Activated CD4-positive, alpha-beta memory T cell treated with anti-CD3 and anti-CD28 coated beads for 36 hours (primary cell): ENCODE data around the gene UGT2B10. TPM values are rescaled to one million over a fixed set of nuclear protein-coding genes. Genes with fewer than 3 reads are reported as not detected.

Source experiments
- CTCF ChIA-PET: fragments of 350-600 bp; sonication (Branson Sonifier 250); formaldehyde crosslinking; loops from one replicate; lab custom pipeline; 2021; ENCODE audit warnings: antibody characterized with exemption, inconsistent platforms; lab: Charles Lee
- POLR2A ChIA-PET: fragments of 350-600 bp; sonication (Branson Sonifier 250); formaldehyde crosslinking; loops from one replicate; lab custom pipeline; 2021; ENCODE audit warnings: antibody characterized with exemption; lab: Charles Lee
- DNase-seq: peaks from one replicate; pipeline ENCODE4 v3.0.0-alpha.2; 2020
- H3K27ac Mint-ChIP-seq: one replicate; pipeline ENCODE4 v1.8.0; 2021; ENCODE audit warnings: mixed read lengths
- H3K27me3 Mint-ChIP-seq: one replicate; pipeline ENCODE4 v1.8.0; 2021; ENCODE audit warnings: mixed read lengths
- H3K36me3 Mint-ChIP-seq: one replicate; pipeline ENCODE4 v1.8.0; 2021; ENCODE audit warnings: mixed read lengths
- H3K4me1 Mint-ChIP-seq: one replicate; pipeline ENCODE4 v1.8.0; 2021; ENCODE audit warnings: low read depth, mixed read lengths
- H3K4me3 Mint-ChIP-seq: one replicate; pipeline ENCODE4 v1.8.0; 2021; ENCODE audit warnings: mild to moderate bottlenecking, mixed read lengths
- H3K9me3 Mint-ChIP-seq: one replicate; pipeline ENCODE4 v1.8.0; 2021; ENCODE audit warnings: mixed read lengths
- intact Hi-C: fragments of 100-400 bp; cut with micrococcal nuclease; formaldehyde crosslinking; loops from one replicate; pipeline ENCODE4 v1.15.1; 2023
- total RNA-seq, 2 experiments: library from RNA; stranded (reverse); gene quantifications; one replicate each; pipeline ENCODE4 v1.2.3, GENCODE V29; 2021

UGT2B10 gene
- total RNA-seq, 2 experiments from 2014 or later = not detected

DNA sequence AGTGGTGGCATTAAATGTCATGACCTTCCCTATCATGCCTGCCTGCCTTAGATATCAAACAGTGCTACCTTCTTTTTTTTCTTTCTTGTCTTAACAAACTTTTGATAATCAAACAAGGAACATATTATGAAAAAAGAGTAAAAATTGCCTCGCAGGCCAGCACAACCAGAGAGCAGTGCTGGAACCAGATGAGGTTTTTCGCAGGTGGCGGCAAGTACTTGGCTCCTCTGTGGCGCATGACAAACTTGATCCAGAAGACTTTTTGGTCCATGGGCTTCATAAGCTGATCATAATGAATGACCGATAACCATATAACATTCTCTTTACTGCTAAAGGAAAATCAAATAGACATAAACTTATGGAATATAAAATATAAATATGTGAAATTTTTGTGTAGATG lies 61.8 kb downstream of the UGT2B10 start:
- no peaks in the 10 kb centered on the region for H3K4me1 Mint-ChIP-seq
- CTCF ChIA-PET = no interaction called here

DNA sequence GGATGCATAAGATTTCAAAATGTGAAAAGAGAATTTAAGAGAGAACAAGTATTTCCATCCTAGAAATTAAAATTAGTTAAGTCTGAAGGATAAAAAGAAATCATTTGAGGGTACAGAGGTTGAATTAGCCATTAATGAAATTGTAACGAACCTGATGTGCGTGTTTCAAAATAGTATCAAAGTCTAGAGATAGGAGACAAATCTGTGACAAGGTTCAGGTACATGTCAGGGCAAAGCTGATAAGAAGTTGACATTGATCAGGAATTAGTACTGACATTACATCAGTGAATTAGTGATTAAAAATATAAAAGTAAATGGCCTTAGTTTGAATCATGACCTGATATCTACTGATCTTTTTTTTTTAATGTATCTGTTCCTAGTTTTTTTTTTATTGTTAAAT lies 62.3 kb downstream of the UGT2B10 start:
- intact Hi-C loops = no loop called here
- H3K4me3 Mint-ChIP-seq = no peak overlapping the region
- no peak overlapping the region for H3K27ac Mint-ChIP-seq
- no peaks in the 10 kb centered on the region for H3K4me1 Mint-ChIP-seq
- no peak for DNase-seq
- no peaks in the 10 kb centered on the region for H3K9me3 Mint-ChIP-seq
- CTCF ChIA-PET = no interaction called here
- POLR2A ChIA-PET = no interaction called here
- no peaks in the 10 kb centered on the region for H3K27me3 Mint-ChIP-seq
- no peaks in the 10 kb centered on the region for H3K36me3 Mint-ChIP-seq

More for the DNA sequence above, 61.8 kb downstream of the UGT2B10 start:
- Mint-ChIP-seq H3K9me3 (no peaks in the 10 kb centered on the region), H3K27me3 (no peaks in the 10 kb centered on the region), H3K4me3 (no peak overlapping the region), H3K36me3 (no peaks in the 10 kb centered on the region), H3K27ac (no peak overlapping the region)
- intact Hi-C loops = no loop called here
- DNase-seq = no peak
- POLR2A ChIA-PET = no interaction called here

Other genes with a start within 250 kb of the UGT2B10 start
- gene UGT2B17, start 239.7 kb upstream of the UGT2B10 start, total RNA-seq = not detected
- not detected for gene UGT2B15, start 145.3 kb upstream of the UGT2B10 start, total RNA-seq
- not detected for gene UGT2A3, start 135.8 kb downstream of the UGT2B10 start, total RNA-seq